GM04504 (cell line): ENCODE results near the gene RNASET2.
"Not testable (repeated sequence)": the region's sequence is repeated elsewhere in the genome, so short reads cannot be mapped to it uniquely, and the experiment has no call there.

Experiments used
- DNase-seq: peaks from one replicate; pipeline ENCODE4 v3.0.0-alpha.2; 2012; ENCODE audit warnings: low read depth

Gene RNASET2

GRCh38 chr6:166970091-166970490, 13.7 kb upstream of the RNASET2 start:
- no peak for DNase-seq

- DNase-seq: no peak
Observed at GRCh38 chr6:166969390-166970002, 13.1 kb upstream of the RNASET2 start.

- no peak for DNase-seq
Observed at GRCh38 chr6:166966268-166966667, 9.9 kb upstream of the RNASET2 start.

- no peak for DNase-seq
Observed at GRCh38 chr6:166960609-166960978, 4.2 kb upstream of the RNASET2 start.

- no peak for DNase-seq
Observed at GRCh38 chr6:166959911-166960608, 3.7 kb upstream of the RNASET2 start.

GRCh38 chr6:166958926-166959861, 2.8 kb upstream of the RNASET2 start:
- DNase-seq: no peak

GRCh38 chr6:166957805-166958076, 1.4 kb upstream of the RNASET2 start:
- DNase-seq: no peak

- no peak for DNase-seq
Observed at GRCh38 chr6:166957087-166957804, 896 bp upstream of the RNASET2 start.

GRCh38 chr6:166955865-166956443, 396 bp downstream of the RNASET2 start:
- no peak for DNase-seq

- no peak for DNase-seq
Observed at GRCh38 chr6:166955121-166955864, 1.1 kb downstream of the RNASET2 start.

GRCh38 chr6:166954118-166954713, 2.1 kb downstream of the RNASET2 start:
- no peak for DNase-seq

GRCh38 chr6:166952567-166953486, 3.5 kb downstream of the RNASET2 start:
- DNase-seq: no peak

GRCh38 chr6:166952121-166952520, 4.2 kb downstream of the RNASET2 start:
- DNase-seq: no peak

- DNase-seq: no peak
Observed at GRCh38 chr6:166951670-166952060, 4.7 kb downstream of the RNASET2 start.

- not testable (repeated sequence) for DNase-seq
Observed at GRCh38 chr6:166950892-166951669, 5.3 kb downstream of the RNASET2 start.

- DNase-seq: no peak
Observed at GRCh38 chr6:166950443-166950821, 5.9 kb downstream of the RNASET2 start.

GRCh38 chr6:166949528-166950442, 6.6 kb downstream of the RNASET2 start:
- DNase-seq: no peak

GRCh38 chr6:166948724-166949123, 7.6 kb downstream of the RNASET2 start:
- not testable (repeated sequence) for DNase-seq
